ENCODE measurements around the gene VPS39.

VPS39 gene

GRCh38 chr15:42128476-42128875 is 79.6 kb downstream of the VPS39 start:
- FAIRE-seq = no peak

- no peak for FAIRE-seq
Measured at GRCh38 chr15:42123546-42123945, 84.6 kb downstream of the VPS39 start.

- FAIRE-seq = no peak
Measured at GRCh38 chr15:42121682-42122081, 86.4 kb downstream of the VPS39 start.

GRCh38 chr15:42121021-42121420 is 87.1 kb downstream of the VPS39 start:
- FAIRE-seq = no peak

- FAIRE-seq = no peak
Measured at GRCh38 chr15:42120285-42120684, 87.8 kb downstream of the VPS39 start.

GRCh38 chr15:42119446-42119760 is 88.7 kb downstream of the VPS39 start:
- FAIRE-seq = no peak

GRCh38 chr15:42118650-42119445 is 89.3 kb downstream of the VPS39 start:
- no peak for FAIRE-seq

GRCh38 chr15:42111924-42112323 is 96.2 kb downstream of the VPS39 start:
- no peak for FAIRE-seq

- FAIRE-seq = no peak
Measured at GRCh38 chr15:42110367-42110766, 97.7 kb downstream of the VPS39 start.

- no peak for FAIRE-seq
Measured at GRCh38 chr15:42108806-42109205, 99.3 kb downstream of the VPS39 start.

Measured in TTC549 (cell line).